Measurements from ENCODE around the gene JKAMP.

JKAMP gene

GRCh38 chr14:59480166-59480565 lies 4.2 kb upstream of the JKAMP start:
- TF ChIP-seq EZH2phosphoT487 (IDR thresholded peaks at IDR 0.05; ENCODE audit: low read depth) (no peak), CTCF (IDR thresholded peaks at IDR 0.05; ENCODE audit: low read depth, low read length) (no peak)
- Histone ChIP-seq H3K9me3 (ENCODE audit: insufficient read depth, low read length) (no peaks in the 10 kb centered on the region), H3K27me3 (ENCODE audit: low read depth, low read length) (no peaks in the 10 kb centered on the region), H3K4me3 (ENCODE audit: low read length) (no peak overlapping the region), H4K20me1 (ENCODE audit: insufficient read depth, low read length) (peaks cover 6% of the 10 kb centered on the region), H3K4me2 (ENCODE audit: low read length) (no peak overlapping the region), H3K27ac (ENCODE audit: low read length) (no peak overlapping the region), H3K36me3 (replicated peaks; ENCODE audit: low read depth, low read length) (peaks cover 16% of the 10 kb centered on the region), H2AFZ (ENCODE audit: low read depth, low read length) (no peak overlapping the region), H3K4me1 (ENCODE audit: low read length) (peaks cover 10% of the 10 kb centered on the region), H3K79me2 (ENCODE audit: low read length) (peaks cover 28% of the 10 kb centered on the region), H3K9ac (ENCODE audit: low read length) (no peak overlapping the region)

- H3K27me3 ChIP-seq (ENCODE audit: low read depth, low read length) = no peaks in the 10 kb centered on the region
- H3K27ac ChIP-seq (ENCODE audit: low read length) = no peak overlapping the region
- no peak overlapping the region for H2AFZ ChIP-seq (ENCODE audit: low read depth, low read length)
- no peak overlapping the region for H3K4me3 ChIP-seq (ENCODE audit: low read length)
- H3K4me2 ChIP-seq (ENCODE audit: low read length) = no peak overlapping the region
- TF ChIP-seq CTCF (IDR thresholded peaks at IDR 0.05; ENCODE audit: low read depth, low read length) (no peak), EZH2phosphoT487 (IDR thresholded peaks at IDR 0.05; ENCODE audit: low read depth) (no peak)
- H3K79me2 ChIP-seq (ENCODE audit: low read length) = peaks cover 40% of the 10 kb centered on the region
- no peaks in the 10 kb centered on the region for H3K9me3 ChIP-seq (ENCODE audit: insufficient read depth, low read length)
- peaks cover 10% of the 10 kb centered on the region for H3K36me3 ChIP-seq (replicated peaks; ENCODE audit: low read depth, low read length)
- H3K4me1 ChIP-seq (ENCODE audit: low read length) = peaks cover 14% of the 10 kb centered on the region
- peaks cover 6% of the 10 kb centered on the region for H4K20me1 ChIP-seq (ENCODE audit: insufficient read depth, low read length)
- no peak overlapping the region for H3K9ac ChIP-seq (ENCODE audit: low read length)
These were observed 2.9 kb upstream of the JKAMP start for GRCh38 chr14:59481407-59481806.

- Histone ChIP-seq H3K9me3 (ENCODE audit: insufficient read depth, low read length) (no peaks in the 10 kb centered on the region), H3K36me3 (replicated peaks; ENCODE audit: low read depth, low read length) (peaks cover 5% of the 10 kb centered on the region), H3K27me3 (ENCODE audit: low read depth, low read length) (no peaks in the 10 kb centered on the region), H2AFZ (ENCODE audit: low read depth, low read length) (no peak overlapping the region), H4K20me1 (ENCODE audit: insufficient read depth, low read length) (peaks cover 6% of the 10 kb centered on the region), H3K4me3 (ENCODE audit: low read length) (no peak overlapping the region), H3K27ac (ENCODE audit: low read length) (no peak overlapping the region), H3K79me2 (ENCODE audit: low read length) (peaks cover 42% of the 10 kb centered on the region), H3K9ac (ENCODE audit: low read length) (no peak overlapping the region), H3K4me1 (ENCODE audit: low read length) (peaks cover 14% of the 10 kb centered on the region), H3K4me2 (ENCODE audit: low read length) (peak overlapping the region; percentile 87; the same call in 1 of the 2 replicates)
- TF ChIP-seq CTCF (IDR thresholded peaks at IDR 0.05; ENCODE audit: low read depth, low read length) (no peak), EZH2phosphoT487 (IDR thresholded peaks at IDR 0.05; ENCODE audit: low read depth) (no peak)
These were observed 2.3 kb upstream of the JKAMP start for GRCh38 chr14:59481871-59482540.

- TF ChIP-seq EZH2phosphoT487 (IDR thresholded peaks at IDR 0.05; ENCODE audit: low read depth) (no peak), CTCF (IDR thresholded peaks at IDR 0.05; ENCODE audit: low read depth, low read length) (no peak)
- Histone ChIP-seq H3K4me2 (ENCODE audit: low read length) (peak overlapping the region; percentile 87), H3K9me3 (ENCODE audit: insufficient read depth, low read length) (no peaks in the 10 kb centered on the region), H4K20me1 (ENCODE audit: insufficient read depth, low read length) (peaks cover 6% of the 10 kb centered on the region), H3K27ac (ENCODE audit: low read length) (no peak overlapping the region), H3K36me3 (replicated peaks; ENCODE audit: low read depth, low read length) (peaks cover 7% of the 10 kb centered on the region), H3K4me1 (ENCODE audit: low read length) (peaks cover 14% of the 10 kb centered on the region), H3K9ac (ENCODE audit: low read length) (peak overlapping the region; percentile 84), H3K4me3 (ENCODE audit: low read length) (peak overlapping the region; percentile 88), H3K79me2 (ENCODE audit: low read length) (peaks cover 42% of the 10 kb centered on the region), H2AFZ (ENCODE audit: low read depth, low read length) (no peak overlapping the region), H3K27me3 (ENCODE audit: low read depth, low read length) (no peaks in the 10 kb centered on the region)
These were observed 1.6 kb upstream of the JKAMP start for GRCh38 chr14:59482541-59483331.
